Heart right ventricle (tissue), 16 donors: ENCODE data around the gene HERC6. TPM values are rescaled to one million over a fixed set of nuclear protein-coding genes. Genes with fewer than 3 reads are reported as not detected.
A peak's percentile ranks its signal among the peaks of the same experiment; 100 is the strongest.
"Not testable (repeated sequence)": the region's sequence is repeated elsewhere in the genome, so short reads cannot be mapped to it uniquely, and the experiment has no call there.

Source experiments
- ATAC-seq, 8 donors: fragments of 200-7000 bp; cut with Tn5 transposase; one replicate each; pipeline ENCODE4 v1.9.1; 2020; ENCODE audit warnings: mild to moderate bottlenecking in 8 of 8, moderate library complexity in 8 of 8, moderate number of reproducible peaks in 1 of 8
- DNase-seq, 2 donors: peaks; one replicate each; pipeline ENCODE4 v3.0.0-alpha.2; 2020
- H3K27ac ChIP-seq, 10 donors: fragments of 200-600 bp; sonication (generic) in 2 of 10; one replicate each; pipeline versions ENCODE4 v1.5.0 to v1.8.0; 2020 to 2022; ENCODE audit warnings: mild to moderate bottlenecking in 3 of 10
- H3K27me3 ChIP-seq, 7 donors: fragments of 200-600 bp; one replicate each; pipeline ENCODE4 v1.8.0; 2021 to 2022; ENCODE audit warnings: mild to moderate bottlenecking in 2 of 7
- H3K36me3 ChIP-seq, 9 donors: fragments of 200-600 bp; sonication (generic) in 1 of 9; one replicate each; pipeline versions ENCODE4 v1.5.0 to v1.8.0; 2020 to 2022; ENCODE audit warnings: mild to moderate bottlenecking in 2 of 9
- H3K4me1 ChIP-seq, 9 donors: fragments of 200-600 bp; sonication (generic) in 1 of 9; one replicate each; pipeline versions ENCODE4 v1.5.0 to v1.8.0; 2020 to 2022; ENCODE audit warnings: mild to moderate bottlenecking in 4 of 9
- H3K4me3 ChIP-seq, 10 donors: fragments of 200-600 bp; sonication (generic) in 2 of 10; one replicate each; pipeline versions ENCODE4 v1.5.0 to v1.8.0; 2020 to 2022; ENCODE audit warnings: mild to moderate bottlenecking in 7 of 10, moderate library complexity in 2 of 10
- H3K9me3 ChIP-seq, 11 donors: fragments of 200-600 bp in 10 of 11; sonication (generic) in 2 of 11; one replicate each; pipeline versions ENCODE4 v1.5.0 to v1.8.0; 2013 to 2022; ENCODE audit warnings: mild to moderate bottlenecking in 2 of 11, control low read depth in 1 of 11, moderate library complexity in 1 of 11
- WGBS, 2 donors: extraction: QIAGEN DNeasy Blood & Tissue Kit; methylation state at CpG; one replicate each; pipeline ENCODE4 v1.1.7; 2013; ENCODE audit warnings: inconsistent platforms in 1 of 2; 5-methylcytosine and 5-hydroxymethylcytosine counted together
- intact Hi-C, 10 donors: fragments of 100-400 bp; cut with DNase I; formaldehyde crosslinking; loops; one replicate each; pipeline versions ENCODE4 v1.11.1 to v1.14.2; 2022
- polyA plus RNA-seq, 2 donors: library from polyadenylated mRNA; stranded (reverse); fragments of 200-250 nt; gene quantifications; one replicate each; pipeline ENCODE4 v1.2.3, GENCODE V29; 2013
- total RNA-seq, 10 donors: library from RNA; stranded (reverse); fragmentation: NEBNext Ultra II Directional in 3 of 10; extraction: Animal tissue kit (Norgen Biotek cat#: 25700) in 3 of 10; gene quantifications; one replicate each; pipeline versions ENCODE4 v1.2.1 to v1.2.4, GENCODE V29; 2021 to 2023
- TF ChIP-seq, protein P1 (sequence below), 9 donors: fragments of 200-600 bp; sonication (generic) in 2 of 9; IDR thresholded peaks; one replicate each; pipeline versions ENCODE4 v1.5.0 to v1.8.0; 2021 to 2022; ENCODE audit warnings: antibody characterized with exemption in 9 of 9, mild to moderate bottlenecking in 5 of 9, moderate library complexity in 1 of 9
- donor health status: Arrhythmogenic right ventricular cardiomyopathy.
- donor health status: ischemic (EF 13 %, LVEDD 7.1; RV severe dilation, severe dysfunction).
- donor health status: healthy with polysubstance abuse.
- donor health status: DM: no; HTN: yes; CAD: no.
- donor health status: DM: no; HTN: no; CAD: no.
- donor health status: ischemic (EF 25% LVEDD 6.9; RV normal size, moderate dysfunction).
- donor health status: ischemic (EF 25% LVEDD 5.7; RV mildly dilated, moderate dysfunction).
- donor health status: healthy.
- donor health status: DM: yes; HTN: yes; CAD: no.
- donor health status: Ischemic cardiomyopathy.
- donor health status: ischemic (EF 35%, LVEDD 5.7; RV mildly dilated, moderate dysfunction).
- donor health status: nonischemic (EF 11% LVEDD 7.7; RV severe dilation, severe dysfunction).
- donor health status: DM: yes; HTN: yes; CAD: no.
- donor health status: PGD.
- donor health status: ischemic (EF 29% LVEDD 5.4; RV normal size, mild dysfunction).
- donor health status: nonischemic (EF 23%, LVEDD 6.1; RV moderate dilation, normal function).

Gene HERC6
- total and polyA plus RNA-seq, 12 donors: 1.8 to 20.0 (median 14.6) TPM

DNA sequence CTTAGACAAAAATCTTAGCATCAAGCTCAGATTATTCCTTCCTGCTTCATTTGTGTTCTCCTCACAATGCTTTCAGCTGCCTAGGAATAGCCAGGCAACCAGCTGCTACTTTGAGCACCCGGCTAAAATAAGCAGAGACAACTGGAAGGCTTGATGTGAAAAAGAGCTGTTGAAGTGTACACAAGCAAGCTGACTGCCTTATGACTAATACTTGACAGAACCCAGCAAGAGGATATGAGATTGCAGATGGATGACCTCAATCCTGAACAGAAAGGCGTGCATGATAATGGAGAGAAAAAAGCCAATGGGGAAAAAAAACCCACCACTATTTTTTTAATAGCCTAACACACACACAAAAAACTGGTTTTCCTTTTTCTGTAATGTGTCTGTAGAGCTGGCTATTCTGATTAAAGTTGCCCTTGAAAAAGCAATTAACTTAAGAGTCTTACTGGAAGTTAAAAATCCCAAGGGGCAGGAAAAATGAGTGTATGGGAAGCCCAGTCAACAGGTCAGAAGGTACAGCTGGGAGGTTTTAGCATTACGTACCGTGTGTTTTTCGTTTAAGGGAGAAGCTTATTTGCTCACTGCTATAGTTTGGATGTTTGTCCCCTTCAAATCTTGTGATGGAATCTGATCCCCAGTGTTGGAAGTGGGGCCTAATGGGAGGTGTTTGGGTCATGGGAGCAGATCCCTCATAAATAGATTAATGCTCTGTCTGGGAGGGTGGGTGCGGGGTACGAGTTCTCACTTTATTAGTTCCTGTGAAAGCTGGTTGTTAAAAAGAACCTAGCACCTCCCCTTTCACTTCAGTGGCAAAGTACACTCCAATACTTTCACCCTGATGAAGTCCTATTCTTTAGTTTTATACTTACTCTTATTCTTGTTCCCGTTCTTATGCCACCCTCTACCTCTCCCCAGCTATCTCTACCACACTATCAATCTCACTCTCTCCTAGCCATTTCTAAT lies 37.1 kb upstream of the HERC6 start:
- ATAC-seq (peak; percentile 95 to 99 (median 98)), DNase-seq (peak in 1 of 2 donors; percentile 61)
- intact Hi-C loops: loop anchor here in 3 of 10 donors (2.0 to 10.0 kb wide), 3 partner anchors 44 to 57 kb away; partner anchors contain the start of gene PPM1K (in 3 of the 3)
- H3K4me3 ChIP-seq: no peak overlapping the region
- peak overlapping the region; percentile 71 to 92 (median 84) for H3K27ac ChIP-seq
- H3K9me3 ChIP-seq: no peaks in the 10 kb centered on the region
- TF ChIP-seq, protein P1, sequence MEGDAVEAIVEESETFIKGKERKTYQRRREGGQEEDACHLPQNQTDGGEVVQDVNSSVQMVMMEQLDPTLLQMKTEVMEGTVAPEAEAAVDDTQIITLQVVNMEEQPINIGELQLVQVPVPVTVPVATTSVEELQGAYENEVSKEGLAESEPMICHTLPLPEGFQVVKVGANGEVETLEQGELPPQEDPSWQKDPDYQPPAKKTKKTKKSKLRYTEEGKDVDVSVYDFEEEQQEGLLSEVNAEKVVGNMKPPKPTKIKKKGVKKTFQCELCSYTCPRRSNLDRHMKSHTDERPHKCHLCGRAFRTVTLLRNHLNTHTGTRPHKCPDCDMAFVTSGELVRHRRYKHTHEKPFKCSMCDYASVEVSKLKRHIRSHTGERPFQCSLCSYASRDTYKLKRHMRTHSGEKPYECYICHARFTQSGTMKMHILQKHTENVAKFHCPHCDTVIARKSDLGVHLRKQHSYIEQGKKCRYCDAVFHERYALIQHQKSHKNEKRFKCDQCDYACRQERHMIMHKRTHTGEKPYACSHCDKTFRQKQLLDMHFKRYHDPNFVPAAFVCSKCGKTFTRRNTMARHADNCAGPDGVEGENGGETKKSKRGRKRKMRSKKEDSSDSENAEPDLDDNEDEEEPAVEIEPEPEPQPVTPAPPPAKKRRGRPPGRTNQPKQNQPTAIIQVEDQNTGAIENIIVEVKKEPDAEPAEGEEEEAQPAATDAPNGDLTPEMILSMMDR (IDR thresholded peaks at IDR 0.05): no peak
- WGBS, 2 donors: 22 to 30% methylated on average over 8 of the region's 8 CpGs
- H3K4me1 ChIP-seq: peaks cover 0 to 29% (median 18%) of the 10 kb centered on the region in 9 donors
- no peaks in the 10 kb centered on the region for H3K27me3 ChIP-seq
- no peaks in the 10 kb centered on the region for H3K36me3 ChIP-seq

GRCh38 chr4:88346902-88347301 lies 31.8 kb upstream of the HERC6 start:
- peaks cover 0 to 11% (median 2%) of the 10 kb centered on the region in 9 donors for H3K4me1 ChIP-seq
- not testable (repeated sequence) for DNase-seq, H3K36me3 ChIP-seq, H3K9me3 ChIP-seq, ATAC-seq, H3K4me3 ChIP-seq, H3K27ac ChIP-seq, H3K27me3 ChIP-seq
- 95 to 96% methylated on average over 3 of the region's 3 CpGs for WGBS, 2 donors
- intact Hi-C loops: loop anchor here in 1 of 10 donors (10.0 kb wide), 1 partner anchor 62 kb away; the partner anchor contains the start of gene PPM1K

DNA sequence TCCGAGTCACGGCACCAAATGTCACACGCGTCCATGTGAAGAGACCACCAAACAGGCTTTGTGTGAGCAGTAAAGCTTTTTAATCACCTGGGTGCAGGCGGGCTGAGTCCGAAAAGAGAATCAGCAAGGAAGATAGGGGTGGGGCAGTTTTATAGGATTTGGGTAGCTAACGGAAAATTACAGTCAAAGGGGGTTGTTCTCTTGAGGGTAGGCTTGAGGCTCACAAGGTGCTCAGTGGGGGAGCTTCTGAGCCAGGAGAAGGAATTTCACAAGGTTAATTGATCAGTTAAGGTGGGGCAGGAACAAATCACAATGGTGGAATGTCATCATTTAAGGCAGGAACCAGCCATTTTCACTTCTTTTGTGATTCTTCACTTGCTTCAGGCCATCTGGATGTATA lies 29.9 kb upstream of the HERC6 start:
- H3K27me3 ChIP-seq, DNase-seq, H3K4me1 ChIP-seq, H3K27ac ChIP-seq, ATAC-seq, H3K4me3 ChIP-seq, H3K36me3 ChIP-seq: not testable (repeated sequence)
- 79 to 85% methylated on average over 7 of the region's 7 CpGs for WGBS, 2 donors
- peaks cover 0 to 13% (median 0%) of the 10 kb centered on the region in 11 donors for H3K9me3 ChIP-seq
- intact Hi-C loops: loop anchor here in 1 of 10 donors (10.0 kb wide), 1 partner anchor 64 kb away; the partner anchor contains the start of gene PPM1K

GRCh38 chr4:88350786-88351185 lies 27.9 kb upstream of the HERC6 start:
- no peak for ATAC-seq
- Histone ChIP-seq H3K27ac (no peak overlapping the region), H3K27me3 (no peaks in the 10 kb centered on the region), H3K4me1 (peaks cover 0 to 7% (median 0%) of the 10 kb centered on the region in 9 donors), H3K9me3 (peaks cover 0 to 25% (median 0%) of the 10 kb centered on the region in 11 donors), H3K36me3 (no peaks in the 10 kb centered on the region), H3K4me3 (no peak overlapping the region)
- intact Hi-C loops: no loop called here
- TF ChIP-seq, protein P1 (IDR thresholded peaks at IDR 0.05): no peak
- no peak for DNase-seq
- 79 to 83% methylated on average over 4 of the region's 4 CpGs for WGBS, 2 donors

- Histone ChIP-seq H3K27me3 (no peaks in the 10 kb centered on the region), H3K9me3 (peaks cover 0 to 25% (median 0%) of the 10 kb centered on the region in 11 donors), H3K4me1 (peaks cover 0 to 7% (median 0%) of the 10 kb centered on the region in 9 donors), H3K27ac (no peak overlapping the region), H3K4me3 (no peak overlapping the region), H3K36me3 (no peaks in the 10 kb centered on the region)
- ATAC-seq (peak in 2 of 8 donors; percentile 44 to 57), DNase-seq (no peak)
- intact Hi-C loops: no loop called here
- WGBS, 2 donors: 42 to 43% methylated on average over 3 of the region's 3 CpGs
- TF ChIP-seq, protein P1 (IDR thresholded peaks at IDR 0.05): peak in 1 of 9 donors; percentile 14
Observed at GRCh38 chr4:88352062-88352740, 26.5 kb upstream of the HERC6 start.
